GM21423 (cell line): ENCODE results near the gene NDUFB8.
A peak's percentile ranks its signal among the peaks of the same experiment; 100 is the strongest.

Source experiments
- ATAC-seq: cut with Tn5 transposase; IDR thresholded peaks from one replicate; pipeline ENCODE4 v1.9.1; 2021; ENCODE audit warnings: mild to moderate bottlenecking, moderate library complexity; ENCODE audit not compliant: unreplicated experiment

The NDUFB8 gene

DNA sequence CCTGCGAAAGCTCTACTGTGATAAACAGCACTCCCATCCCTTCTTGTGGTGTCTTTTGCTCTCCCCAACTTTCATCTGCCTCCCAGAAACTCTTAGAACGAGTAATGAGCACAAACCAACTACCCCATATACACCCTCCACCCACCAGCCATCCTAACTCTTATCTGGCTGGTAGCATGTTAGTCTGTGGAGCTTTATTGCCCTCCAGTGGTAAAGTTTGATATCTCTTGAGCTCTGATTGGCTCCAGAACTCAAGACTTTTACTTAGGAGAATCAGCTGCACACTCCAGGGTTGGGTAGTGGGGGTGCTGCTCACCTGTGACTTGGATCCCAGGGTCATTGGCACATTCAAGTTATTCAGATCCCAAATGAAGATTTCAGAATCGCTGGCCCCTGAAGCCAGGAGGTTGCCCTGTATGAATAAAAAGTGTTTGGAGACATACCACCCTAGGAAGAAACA, 20.9 kb downstream of the NDUFB8 start:
- no peak for ATAC-seq

DNA sequence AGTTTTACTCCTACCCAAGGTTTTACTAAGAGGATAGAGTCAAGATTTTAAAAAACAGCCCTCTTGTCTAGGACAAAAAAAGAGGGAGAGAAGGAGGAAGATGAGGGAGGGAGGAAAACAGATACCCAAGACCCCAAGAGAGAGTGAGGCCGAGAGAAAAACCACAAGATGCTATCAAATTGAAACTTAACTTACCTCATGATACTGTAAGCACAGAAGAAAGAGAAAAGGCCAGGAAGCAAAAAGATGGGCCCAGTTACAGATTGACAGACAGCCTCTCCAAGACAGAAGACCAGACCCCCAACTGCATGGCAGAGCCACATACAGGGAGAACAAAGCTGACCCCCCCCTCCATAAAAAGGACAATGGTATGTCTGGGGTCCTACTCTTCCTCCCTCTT, 21.4 kb downstream of the NDUFB8 start:
- no peak for ATAC-seq

DNA sequence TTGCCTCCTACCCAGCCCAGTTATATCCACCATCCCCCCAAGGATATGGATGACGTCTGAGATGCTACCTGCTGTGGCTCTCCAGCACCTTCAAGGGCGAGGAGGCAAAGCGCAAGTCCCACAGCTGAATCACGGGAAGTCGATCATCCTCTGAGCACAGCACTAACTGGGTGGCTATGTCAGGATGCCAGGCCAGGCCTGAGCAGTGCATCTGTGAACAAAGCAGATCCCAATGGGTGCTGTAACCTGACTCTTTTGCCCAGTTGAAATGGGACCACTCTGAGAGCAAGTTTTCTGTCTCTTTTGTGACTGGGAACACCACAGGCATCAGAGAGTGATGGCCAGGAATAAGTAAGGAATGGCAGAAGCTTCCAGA, 22.3 kb downstream of the NDUFB8 start:
- ATAC-seq, result no peak

- ATAC-seq, result no peak
These were observed 22.9 kb downstream of the NDUFB8 start for GRCh38 chr10:100506596-100507356.

- ATAC-seq, result no peak
These were observed 24.5 kb downstream of the NDUFB8 start for GRCh38 chr10:100505164-100505563.

- no peak for ATAC-seq
These were observed 25.6 kb downstream of the NDUFB8 start for GRCh38 chr10:100504096-100504495.

- ATAC-seq, result no peak
These were observed 26.7 kb downstream of the NDUFB8 start for GRCh38 chr10:100502926-100503494.

DNA sequence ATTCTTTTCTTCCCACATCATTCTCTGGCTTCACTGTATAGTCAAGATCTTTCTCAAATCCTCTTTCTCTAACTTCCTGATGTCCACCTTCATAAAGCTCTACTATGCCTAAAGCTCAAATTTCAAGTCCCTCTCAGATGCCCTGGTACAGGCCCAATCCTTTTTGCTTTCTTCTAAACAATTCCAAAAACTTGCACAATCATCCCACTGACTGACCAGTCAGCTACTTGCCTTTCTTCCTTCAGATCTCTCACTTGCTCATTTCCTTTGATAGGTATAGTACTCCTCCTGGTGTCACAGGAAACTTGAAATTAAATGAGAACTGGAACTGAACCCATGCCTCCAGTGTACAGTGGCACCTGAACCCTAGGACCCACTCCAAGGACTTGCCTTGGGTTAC, 28.2 kb downstream of the NDUFB8 start:
- ATAC-seq, result no peak

- ATAC-seq, result no peak
These were observed 31.6 kb downstream of the NDUFB8 start for GRCh38 chr10:100498059-100498458.

DNA sequence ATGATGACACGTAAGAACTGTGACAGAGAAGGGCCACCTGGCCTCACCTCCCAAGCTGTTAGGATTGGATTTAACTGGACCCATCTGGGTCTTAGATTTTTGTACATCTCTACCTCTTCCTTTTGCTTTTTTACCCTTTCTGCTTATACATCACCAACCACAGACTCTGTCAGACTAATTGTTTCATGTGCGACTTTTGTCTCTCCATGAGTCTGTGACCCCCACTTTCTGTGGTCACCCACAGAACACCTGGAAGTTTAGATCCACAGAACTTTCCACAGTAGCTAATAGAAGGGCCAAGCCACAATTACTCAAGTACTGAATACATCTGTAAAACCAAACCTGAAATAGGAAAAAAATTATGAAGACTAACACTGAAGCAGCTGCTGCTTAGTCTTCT, 33.1 kb downstream of the NDUFB8 start:
- ATAC-seq, result no peak

DNA sequence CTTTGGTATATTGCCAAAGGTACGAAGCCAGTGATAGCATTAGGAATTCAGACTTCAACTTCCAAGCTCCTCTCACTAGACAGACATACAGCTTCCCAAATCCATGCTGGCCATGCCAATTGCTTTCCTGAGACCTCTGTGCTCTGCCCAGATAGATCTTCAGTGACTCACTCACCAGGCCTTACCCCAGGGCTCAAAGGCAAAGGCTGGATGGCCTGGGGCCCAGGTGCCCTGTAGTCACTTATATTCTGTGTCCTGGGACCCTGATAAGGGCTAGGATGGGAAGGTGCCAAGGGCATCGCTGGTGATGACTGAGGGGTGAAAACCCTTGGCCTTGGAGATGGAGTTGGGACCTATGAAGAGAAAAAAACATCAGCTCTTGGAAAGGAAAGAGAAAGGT, 39.1 kb downstream of the NDUFB8 start:
- ATAC-seq, result no peak

DNA sequence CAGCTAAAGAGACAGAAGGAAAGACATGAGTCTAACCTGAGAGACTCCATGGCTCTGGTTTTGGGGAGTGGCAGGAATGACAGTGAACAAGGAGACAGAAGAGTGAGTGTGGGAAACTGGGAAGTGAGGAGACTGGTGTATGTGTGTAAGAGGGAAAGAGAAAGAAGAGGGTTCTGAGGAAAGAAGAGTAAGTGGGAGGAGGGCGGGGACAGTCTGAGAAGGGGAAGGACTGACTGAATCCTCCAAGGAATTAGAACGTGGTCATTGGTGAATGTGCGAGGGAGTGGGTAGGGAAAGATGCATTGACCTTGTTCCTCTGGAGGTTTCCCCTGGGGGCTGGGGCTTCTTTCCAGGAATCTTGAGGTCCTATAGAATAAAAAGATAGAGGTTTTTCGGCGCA, 40.3 kb downstream of the NDUFB8 start:
- ATAC-seq, result no peak

- no peak for ATAC-seq
These were observed 42.1 kb downstream of the NDUFB8 start for GRCh38 chr10:100487529-100487928.

DNA sequence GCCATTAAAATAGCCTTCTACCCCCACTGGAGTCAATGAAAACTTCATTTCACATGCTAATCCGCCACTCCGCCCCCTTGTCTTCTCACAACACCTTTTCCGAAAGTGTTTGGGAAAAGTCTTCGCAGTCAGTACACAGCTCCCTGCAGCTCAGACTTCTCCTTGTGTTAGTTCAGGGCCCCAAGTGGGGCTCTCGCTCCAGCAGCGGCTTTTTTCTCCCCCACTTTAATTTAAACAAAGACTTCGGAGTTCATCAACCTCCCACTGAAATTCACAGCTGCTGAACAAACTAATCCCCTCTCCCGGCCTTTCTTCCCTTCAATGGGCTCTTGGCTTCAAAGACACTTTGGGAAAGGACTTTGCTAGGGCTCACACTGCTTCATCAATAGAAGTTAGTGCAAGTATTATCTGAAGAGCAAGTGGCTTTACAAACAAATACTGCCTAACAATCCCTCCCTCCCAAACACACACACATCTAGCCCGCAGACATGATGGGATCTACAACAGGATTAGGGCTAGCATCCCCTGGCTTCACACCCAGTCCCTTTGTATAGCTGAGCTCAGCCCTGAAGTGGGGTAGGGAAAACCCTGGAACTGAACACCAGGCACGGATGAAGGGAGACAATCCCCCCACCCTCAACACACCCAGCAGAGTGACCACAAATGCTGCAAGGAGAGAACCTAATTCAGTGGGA, 43.7 kb downstream of the NDUFB8 start:
- ATAC-seq, result no peak

DNA sequence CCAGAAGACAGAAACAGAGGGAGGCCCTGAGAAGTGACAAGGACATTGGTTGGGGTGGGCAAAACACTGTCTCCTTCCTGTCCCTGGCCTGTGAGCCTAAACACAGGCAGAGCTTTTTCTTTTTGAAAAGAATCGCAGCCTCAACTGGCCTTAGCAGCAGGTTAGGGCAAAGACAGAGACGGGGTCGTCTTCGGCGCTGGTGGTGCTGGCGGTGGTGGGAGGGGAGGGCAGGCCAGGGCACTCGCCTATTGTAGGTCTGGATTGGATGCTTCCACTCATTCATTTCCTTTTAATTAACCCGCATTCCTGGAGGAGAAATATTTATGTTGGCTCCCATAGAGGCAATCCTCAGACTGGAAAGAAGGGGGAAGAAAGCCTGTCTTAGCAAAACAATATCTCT, 44.3 kb downstream of the NDUFB8 start:
- no peak for ATAC-seq

DNA sequence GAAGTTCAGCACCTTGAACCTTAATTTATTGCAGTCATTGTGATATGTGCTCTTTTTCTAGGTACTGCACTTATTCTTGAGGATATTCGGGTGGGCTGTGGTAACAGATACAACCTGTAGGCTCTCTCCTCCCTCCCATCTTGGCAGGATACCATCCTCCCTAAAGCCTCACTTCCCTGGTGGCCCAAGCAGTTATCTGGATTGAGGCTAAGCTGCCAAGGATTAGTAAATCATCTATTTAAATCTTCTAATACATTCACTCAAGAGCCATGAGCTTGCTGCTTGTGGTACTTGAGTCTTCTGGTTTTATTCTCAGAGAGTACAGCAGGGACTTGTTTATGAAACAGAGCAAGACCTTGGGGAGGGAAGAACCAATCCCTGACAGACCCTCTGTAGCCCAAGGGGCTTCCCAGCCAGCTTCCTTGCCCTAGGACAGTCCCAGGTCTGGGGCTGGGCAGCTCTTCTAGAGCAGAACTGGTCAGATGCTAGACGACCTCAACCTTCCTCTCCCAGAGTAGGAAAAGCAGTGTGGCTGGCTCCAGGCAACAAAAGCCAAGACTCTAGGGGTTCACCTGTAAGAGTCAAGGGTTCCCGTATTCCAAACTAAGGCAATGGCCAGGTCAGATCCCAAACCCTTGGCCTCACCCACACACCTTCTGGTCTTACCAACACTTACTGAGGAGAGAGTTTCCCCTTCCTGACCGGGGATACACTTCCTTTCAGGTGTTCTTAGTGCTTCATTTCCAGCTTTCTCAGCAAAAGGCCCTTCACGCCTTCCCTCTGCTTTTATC, 45.6 kb downstream of the NDUFB8 start:
- ATAC-seq, result no peak

DNA sequence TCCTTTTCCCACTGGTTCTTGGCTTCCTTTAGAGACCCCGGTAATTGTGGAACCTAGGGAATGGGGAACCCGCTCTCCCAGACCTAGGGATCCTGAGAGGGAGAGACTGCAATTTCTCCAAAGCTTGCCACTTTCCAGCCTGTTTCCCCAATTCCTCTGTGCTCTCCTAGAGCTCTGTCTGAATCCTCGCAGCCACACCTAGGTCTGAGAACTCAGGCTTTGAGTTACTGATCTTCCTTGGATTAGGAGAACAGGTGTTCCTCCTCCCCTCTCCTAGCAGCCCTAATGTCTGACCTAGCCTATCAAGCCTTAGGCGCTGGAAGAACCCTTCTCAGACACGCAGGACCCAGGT, 46.9 kb downstream of the NDUFB8 start:
- ATAC-seq, result no peak

DNA sequence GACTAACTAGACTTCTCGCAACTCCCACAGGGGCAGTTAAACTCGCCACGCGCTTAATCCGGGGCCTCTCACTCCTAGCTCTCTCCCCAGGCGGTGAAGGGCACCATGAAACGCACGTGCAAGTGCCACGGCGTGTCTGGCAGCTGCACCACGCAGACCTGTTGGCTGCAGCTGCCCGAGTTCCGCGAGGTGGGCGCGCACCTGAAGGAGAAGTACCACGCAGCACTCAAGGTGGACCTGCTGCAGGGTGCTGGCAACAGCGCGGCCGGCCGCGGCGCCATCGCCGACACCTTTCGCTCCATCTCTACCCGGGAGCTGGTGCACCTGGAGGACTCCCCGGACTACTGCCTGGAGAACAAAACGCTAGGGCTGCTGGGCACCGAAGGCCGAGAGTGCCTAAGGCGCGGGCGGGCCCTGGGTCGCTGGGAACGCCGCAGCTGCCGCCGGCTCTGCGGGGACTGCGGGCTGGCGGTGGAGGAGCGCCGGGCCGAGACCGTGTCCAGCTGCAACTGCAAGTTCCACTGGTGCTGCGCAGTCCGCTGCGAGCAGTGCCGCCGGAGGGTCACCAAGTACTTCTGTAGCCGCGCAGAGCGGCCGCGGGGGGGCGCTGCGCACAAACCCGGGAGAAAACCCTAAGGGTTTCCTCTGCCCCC, 47.4 kb downstream of the NDUFB8 start:
- ATAC-seq, result peak; percentile 42

DNA sequence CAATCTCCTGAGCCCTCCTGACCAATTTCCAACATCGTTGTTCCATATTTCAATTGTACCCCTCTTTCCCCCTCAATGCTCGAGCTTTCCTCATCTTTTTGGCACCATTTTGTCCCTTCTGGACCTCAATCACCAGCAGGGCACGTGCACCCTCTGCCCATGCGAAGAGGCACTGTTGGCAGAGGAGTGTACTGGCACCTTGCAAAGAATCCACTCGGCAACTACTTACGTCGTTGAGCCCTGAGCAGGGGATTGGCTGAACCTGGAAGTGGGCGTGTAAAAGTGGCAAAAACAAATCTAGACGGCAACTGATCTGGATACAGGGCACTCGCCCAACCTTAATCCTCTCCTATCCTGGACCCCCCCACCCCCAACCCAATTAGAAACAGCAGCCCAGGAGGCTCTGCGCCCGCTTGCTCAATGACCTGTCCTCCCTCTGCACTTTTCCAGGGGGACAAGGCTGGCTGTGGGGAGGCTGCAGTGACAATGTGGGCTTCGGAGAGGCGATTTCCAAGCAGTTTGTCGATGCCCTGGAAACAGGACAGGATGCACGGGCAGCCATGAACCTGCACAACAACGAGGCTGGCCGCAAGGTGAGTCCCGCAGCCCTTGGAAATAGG, 48.1 kb downstream of the NDUFB8 start:
- ATAC-seq, result peak; percentile 98

- no peak for ATAC-seq
These were observed 49.7 kb downstream of the NDUFB8 start for GRCh38 chr10:100480002-100480401.

DNA sequence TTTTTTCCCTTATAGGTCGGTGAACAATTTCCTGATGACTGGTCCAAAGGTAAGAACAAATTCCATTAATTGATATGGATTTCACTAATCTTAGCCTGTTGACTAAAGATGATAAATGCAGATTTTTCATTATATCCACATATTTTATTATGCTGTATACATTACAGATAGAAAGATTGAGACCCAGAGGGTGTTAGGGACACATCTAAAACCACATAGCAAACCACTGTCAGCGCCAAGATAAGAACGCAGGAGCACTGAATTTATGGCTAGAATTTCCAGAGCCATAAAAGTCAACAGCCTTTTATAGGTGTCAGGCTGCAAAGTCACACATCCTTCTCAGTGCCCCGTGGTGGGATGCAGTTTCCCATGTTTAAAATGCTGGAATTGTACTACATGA, 50.6 kb downstream of the NDUFB8 start:
- no peak for ATAC-seq
